HG03457 (cell line): ENCODE data around the gene MATK.

ENCODE experiments used
- ATAC-seq: cut with Tn5 transposase; IDR thresholded peaks from one replicate; pipeline ENCODE4 v1.9.1; 2021; ENCODE audit warnings: moderate number of reproducible peaks; ENCODE audit not compliant: unreplicated experiment

The MATK gene

DNA sequence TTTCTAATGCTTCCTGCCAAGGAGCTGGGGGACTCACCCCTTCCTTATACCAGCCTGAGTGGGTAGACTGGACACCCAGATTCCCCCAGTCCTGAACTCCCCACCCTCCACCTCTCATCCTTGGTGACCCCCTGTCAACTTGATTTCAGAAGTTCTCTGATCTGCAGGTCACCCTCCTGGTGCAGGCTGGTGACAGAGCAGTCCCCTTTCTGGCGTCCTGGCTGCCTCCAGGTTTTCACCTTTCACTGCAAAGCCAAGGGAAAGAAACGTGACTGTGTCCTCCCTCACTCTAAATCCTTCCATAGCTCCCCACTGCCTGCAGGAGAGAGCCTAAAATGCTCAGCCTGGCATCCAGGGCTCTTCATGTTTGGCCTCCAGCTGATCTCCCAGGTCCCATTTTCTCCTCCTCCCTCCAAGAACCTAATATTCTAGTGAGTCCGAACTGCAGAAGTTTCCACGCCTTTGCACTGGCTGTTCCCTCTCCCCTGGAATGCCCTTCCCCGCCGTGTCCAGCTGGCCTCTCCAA is 4.1 kb upstream of the MATK start:
- ATAC-seq = no peak

GRCh38 chr19:3788996-3789778 is 3.0 kb upstream of the MATK start:
- no peak for ATAC-seq

GRCh38 chr19:3785451-3785937 is 687 bp downstream of the MATK start:
- no peak for ATAC-seq

DNA sequence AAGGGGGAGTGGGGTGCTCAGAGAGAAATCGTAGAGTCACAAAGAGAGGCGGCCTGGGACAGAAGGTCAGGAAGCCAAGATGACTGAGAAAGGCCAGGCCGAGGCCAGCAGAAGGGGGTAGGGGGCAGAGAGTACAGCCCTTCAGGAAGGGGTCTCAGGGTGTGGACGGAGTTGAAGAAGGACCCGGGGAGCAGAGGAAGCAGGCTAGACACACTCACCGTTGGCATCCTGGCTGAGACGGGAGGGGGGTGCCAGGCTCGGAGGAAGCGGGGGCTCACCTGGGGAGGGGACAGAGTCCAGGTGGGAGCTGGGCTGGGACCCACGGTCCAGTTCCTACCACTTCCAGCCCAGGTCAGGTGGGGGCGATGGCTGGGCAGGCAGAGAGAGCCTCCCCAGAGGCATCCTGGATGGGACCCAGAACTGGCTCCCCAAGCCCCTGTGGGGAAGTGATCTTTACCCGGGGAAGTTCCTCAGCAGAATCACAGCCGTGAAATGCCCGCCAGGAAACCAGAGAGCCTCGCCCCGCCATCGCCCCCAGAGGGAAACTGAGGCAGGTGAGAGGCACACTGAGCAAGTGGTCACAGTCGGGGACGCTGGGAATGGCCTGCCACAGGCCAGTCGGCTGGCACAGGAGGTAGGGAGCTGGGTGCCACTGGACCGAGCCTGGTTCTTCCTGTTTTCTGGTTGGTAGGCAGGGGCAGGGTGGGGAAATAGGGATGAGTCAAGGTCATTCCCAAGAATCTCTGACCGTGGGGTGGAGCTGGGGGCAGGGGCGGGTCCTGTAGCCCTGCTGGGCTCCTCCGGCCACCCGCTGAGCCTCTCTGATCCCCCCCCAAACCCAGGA is 1.4 kb downstream of the MATK start:
- no peak for ATAC-seq

- no peak for ATAC-seq
These were observed 2.3 kb downstream of the MATK start for GRCh38 chr19:3783660-3784584.

GRCh38 chr19:3782903-3783302 is 3.3 kb downstream of the MATK start:
- no peak for ATAC-seq

DNA sequence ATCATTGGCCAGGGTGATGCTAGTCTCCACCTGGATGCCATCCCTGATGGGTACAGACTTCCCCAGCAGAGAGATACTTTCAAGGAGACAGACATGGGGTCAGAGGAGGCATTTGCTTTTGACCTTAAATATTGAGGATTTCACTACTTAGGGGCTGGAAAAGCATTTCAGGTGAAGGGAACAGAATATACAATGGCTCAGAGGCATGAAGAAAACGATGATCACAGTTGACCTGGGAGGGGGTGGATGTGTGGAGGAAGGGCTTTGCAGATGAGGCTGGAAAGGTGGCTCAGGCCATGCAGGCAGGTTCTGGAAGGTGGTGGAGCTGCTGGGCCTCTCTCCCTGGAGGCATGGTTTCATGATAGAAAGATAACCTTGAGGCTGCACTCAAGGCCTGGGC is 3.9 kb downstream of the MATK start:
- no peak for ATAC-seq

GRCh38 chr19:3781603-3782002 is 4.6 kb downstream of the MATK start:
- ATAC-seq = no peak

GRCh38 chr19:3780786-3781304 is 5.3 kb downstream of the MATK start:
- ATAC-seq = no peak

DNA sequence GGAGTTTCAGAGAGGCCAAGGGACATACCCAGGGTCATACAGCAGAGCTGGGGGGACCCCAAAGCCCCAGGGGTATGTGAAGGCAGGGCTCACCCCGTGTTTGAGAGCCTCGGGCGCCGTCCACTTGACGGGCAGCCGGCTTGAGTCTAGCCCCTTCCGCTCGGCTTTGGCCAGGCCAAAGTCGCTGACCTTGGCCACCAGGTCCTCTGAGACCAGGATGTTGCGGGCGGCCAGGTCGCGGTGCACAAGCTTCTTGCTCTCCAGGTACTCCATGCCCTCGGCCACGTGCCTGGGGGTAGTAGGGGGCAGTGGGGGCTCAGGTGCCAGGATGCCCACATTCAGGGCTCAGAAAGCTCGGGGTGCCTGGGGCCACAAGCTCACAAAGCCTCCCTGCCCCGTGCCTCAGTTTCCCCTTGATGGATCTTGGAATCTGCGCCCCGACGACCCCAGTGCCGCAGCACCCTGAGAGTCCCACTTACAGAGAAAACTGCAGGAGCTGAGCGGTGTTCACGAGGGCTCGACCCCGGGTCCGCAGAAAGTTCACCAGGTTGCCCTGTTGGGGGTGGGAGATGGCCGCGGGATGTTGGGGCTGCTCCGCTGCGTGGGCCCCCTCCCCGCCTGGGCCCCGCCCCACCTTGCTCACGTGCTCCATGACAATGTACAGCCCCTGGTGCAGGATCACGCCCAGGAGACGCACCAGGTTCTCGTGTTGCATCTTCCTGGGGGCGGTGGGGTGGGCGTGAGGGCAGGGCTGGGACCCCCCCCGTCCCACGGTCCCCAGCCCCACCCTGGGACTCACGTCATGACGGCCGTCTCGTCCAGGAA is 7.1 kb downstream of the MATK start:
- ATAC-seq = no peak

DNA sequence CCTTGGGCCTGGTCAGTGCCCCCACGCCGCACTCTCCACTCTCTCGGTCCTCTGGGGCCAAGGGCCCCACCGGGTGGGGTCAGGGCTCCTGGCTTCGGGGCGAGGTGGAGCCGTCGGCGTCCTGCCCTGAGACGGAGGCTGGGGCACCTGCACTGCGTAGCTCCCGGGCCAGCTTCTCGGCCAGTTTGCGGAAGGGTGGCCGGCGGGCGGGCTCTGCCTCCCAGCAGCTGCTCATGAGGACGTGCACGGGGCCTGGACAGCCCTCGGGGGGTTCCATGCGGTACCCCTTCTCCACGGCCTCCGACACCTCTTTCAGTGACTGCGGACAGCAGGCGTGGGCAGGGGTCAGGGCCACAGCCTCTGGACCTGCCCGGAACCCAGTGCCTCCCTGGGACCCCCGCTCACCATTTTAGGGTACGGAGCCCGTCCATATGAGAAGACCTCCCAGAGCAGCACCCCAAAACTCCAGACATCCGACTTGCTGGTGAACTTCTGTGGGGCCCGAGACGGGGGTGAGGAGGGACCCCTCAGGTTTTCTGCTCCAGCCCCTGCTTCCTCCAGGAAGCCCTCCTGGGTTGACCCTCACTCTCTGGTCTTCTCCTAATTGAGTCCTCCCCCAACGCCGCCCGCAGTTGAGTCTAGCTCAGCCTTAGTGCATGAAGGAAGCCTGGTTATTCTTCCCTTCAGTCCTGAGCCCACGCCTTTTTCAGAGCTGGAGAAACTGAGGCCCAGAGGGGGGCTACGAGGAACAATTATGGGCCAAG is 7.9 kb downstream of the MATK start:
- ATAC-seq = no peak

- ATAC-seq = no peak
These were observed 9.6 kb downstream of the MATK start for GRCh38 chr19:3776479-3777040.

DNA sequence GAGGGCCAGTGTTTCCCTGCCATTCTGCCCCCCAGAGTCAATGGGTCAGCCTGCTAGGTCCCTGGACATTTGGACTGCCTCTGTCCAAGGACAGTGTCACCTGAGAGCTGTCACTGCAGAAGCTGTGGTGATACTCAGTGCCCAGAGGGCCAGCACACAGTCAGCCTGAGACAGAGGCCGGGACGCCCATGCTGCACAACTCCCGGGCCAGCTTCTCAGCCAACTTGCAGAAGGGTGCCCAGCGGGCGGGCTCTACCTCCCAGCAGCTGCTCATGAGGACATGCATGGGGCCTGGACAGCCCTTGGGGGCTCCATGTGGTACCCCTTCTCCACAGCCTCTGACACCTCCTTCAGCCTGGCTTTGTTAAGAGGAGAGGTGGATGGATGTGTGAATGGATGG is 10.3 kb downstream of the MATK start:
- no peak for ATAC-seq

GRCh38 chr19:3775374-3775711 is 10.8 kb downstream of the MATK start:
- no peak for ATAC-seq

DNA sequence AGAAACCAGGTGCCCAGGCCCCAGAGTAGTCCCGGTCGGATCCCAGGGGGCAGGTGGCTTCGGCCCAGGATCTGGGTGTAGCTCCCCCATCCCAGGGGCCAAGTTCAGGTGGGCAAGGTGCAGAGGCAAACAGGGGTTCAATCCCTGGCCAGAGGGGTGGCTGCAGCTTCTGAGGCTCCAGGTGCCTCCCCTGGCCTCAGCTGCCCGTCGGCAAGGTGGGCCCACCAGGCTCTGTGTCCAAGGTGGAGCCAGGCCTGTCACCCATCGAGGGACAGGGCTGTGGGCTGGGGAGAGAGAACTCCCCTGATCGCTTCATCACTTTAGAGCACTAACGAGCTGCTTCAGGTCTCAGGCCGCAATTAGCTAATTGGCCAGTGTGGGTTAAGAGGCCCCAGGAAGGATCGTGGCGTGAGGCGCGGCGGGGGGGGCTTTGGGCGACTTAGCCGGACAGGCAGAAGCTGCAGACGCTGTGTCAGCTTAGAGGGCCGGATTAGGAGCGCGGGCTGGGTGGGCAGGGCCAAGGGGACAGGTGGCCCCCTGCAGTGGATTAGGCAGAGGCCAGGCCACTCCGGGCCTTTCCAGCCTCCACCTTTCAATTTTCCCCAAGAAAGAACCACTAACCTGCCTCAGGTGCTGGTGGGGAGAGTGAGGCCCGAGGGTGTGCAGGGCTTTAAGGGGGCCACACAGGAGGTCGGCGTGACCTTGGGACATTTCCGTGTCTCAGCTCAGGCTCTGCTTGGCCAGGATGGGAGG is 11.4 kb downstream of the MATK start:
- no peak for ATAC-seq

DNA sequence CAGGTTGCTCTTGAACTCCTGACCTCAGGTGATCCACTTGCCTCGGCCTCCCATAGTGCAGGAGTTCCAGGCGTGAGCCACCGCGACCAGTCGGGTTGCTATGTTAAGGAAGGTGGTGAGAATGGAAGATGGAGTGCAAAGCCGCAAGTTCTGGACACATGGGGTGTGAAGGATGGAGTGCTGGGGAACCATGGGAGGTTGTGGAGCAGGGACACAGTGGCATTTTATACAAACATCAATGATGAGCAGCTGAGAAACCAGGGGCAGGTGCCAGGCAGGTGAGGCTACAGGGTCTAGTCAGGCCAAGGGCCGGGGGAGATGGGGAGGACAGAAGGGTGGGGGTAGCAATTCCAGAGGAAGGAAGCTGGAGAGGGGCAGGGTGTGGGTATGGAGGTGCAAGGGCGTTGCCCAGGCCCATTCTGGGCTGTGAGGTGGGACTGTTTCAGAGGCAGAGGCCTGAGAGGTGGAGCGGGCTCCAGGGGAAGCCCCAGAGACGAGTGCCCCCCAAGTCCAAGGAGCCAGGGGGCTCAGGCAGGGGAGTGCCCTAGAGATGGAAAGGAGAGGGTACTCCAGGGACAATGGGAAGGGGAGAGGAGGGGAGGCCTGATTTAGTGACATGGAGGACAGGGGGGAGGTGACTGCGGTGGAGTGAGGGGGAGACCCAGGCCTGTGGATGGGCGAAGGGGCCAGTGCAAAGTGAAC is 12.2 kb downstream of the MATK start:
- no peak for ATAC-seq

GRCh38 chr19:3771906-3772455 is 14.2 kb downstream of the MATK start, which contains the start of gene RAX2:
RAX2 (minus strand) TSS chr19:3772228; CDS start chr19:3771742, 486 bp downstream.
- ATAC-seq = no peak
